ENCODE data around the gene SMIM11. TPM values are rescaled to one million over a fixed set of nuclear protein-coding genes. Genes with fewer than 3 reads are reported as not detected.

SMIM11 gene
- polyA plus RNA-seq, 4 donors = 4.2 to 9.3 TPM; not detected in 2

Other genes starting within 250 kb of the SMIM11 start
- gene KCNE2, start 11.5 kb upstream of the SMIM11 start, polyA plus RNA-seq = under 1 TPM in 2 of 4 donors, not detected in 2; 0.16 to 0.52 TPM
- under 1 TPM in 1 of 4 donors, not detected in 3; 0.04 TPM for gene SMIM34, start 48.4 kb downstream of the SMIM11 start, polyA plus RNA-seq
- under 1 TPM in 2 of 4 donors, not detected in 2; 0.37 to 0.38 TPM for gene KCNE1, start 136.7 kb downstream of the SMIM11 start, polyA plus RNA-seq
- 10 to 100 TPM; 23.6 to 46.8 (median 35.3) TPM for gene RCAN1, start 239.6 kb downstream of the SMIM11 start, polyA plus RNA-seq

Measured in small intestine (tissue), 4 donors.